Right lobe of liver (tissue), 6 donors: ENCODE measurements around the gene ST7. TPM values are rescaled to one million over a fixed set of nuclear protein-coding genes. Genes with fewer than 3 reads are reported as not detected.

Source experiments
- ATAC-seq, 4 donors: fragments of 200-7000 bp; cut with Tn5 transposase; one replicate each; pipeline ENCODE4 v1.9.1; 2020; ENCODE audit warnings: mild to moderate bottlenecking in 4 of 4, moderate library complexity in 4 of 4
- DNase-seq, 3 donors: peaks; one replicate each; pipeline ENCODE4 v3.0.0-alpha.2; 2020
- H3K27ac ChIP-seq, 3 donors: fragments of 200-600 bp; one replicate each; pipeline ENCODE4 v1.8.0; 2022
- H3K27me3 ChIP-seq, 2 donors: fragments of 200-600 bp; one replicate each; pipeline ENCODE4 v1.8.0; 2022
- H3K36me3 ChIP-seq, 4 donors: fragments of 200-600 bp; sonication (generic) in 1 of 4; one replicate each; pipeline versions ENCODE4 v1.5.1 to v1.8.0; 2017 to 2022; ENCODE audit warnings: control low read depth in 1 of 4
- H3K4me1 ChIP-seq, 4 donors: fragments of 200-600 bp; sonication (generic) in 1 of 4; one replicate each; pipeline versions ENCODE4 v1.5.1 to v1.8.0; 2017 to 2022; ENCODE audit warnings: control low read depth in 1 of 4
- H3K4me3 ChIP-seq, 3 donors: fragments of 200-600 bp; one replicate each; pipeline ENCODE4 v1.8.0; 2022
- H3K9me3 ChIP-seq, 4 donors: fragments of 200-600 bp; sonication (generic) in 1 of 4; one replicate each; pipeline versions ENCODE4 v1.5.1 to v1.8.0; 2017 to 2022; ENCODE audit warnings: control low read depth in 1 of 4
- POLR2A ChIP-seq: fragments of 450-650 bp; IDR thresholded peaks from one replicate; pipeline ENCODE4 v1.6.1; 2017; ENCODE audit warnings: antibody characterized with exemption, mild to moderate bottlenecking
- WGBS: methylation state at CpG from one replicate; pipeline ENCODE4 v1.1.6; 2018; ENCODE audit warnings: low coverage, low lambda C conversion rate; ENCODE audit not compliant: insufficient coverage; ENCODE audit errors: missing lambda C conversion rate; 5-methylcytosine and 5-hydroxymethylcytosine counted together
- intact Hi-C, 2 donors: fragments of 100-400 bp; cut with DNase I; formaldehyde crosslinking; loops; one replicate each; pipeline versions ENCODE4 v1.11.2 to v1.14.1; 2022
- total RNA-seq, 6 experiments: library from RNA; depleted of rRNA in 2 of 6; stranded (reverse); fragments of >200 nt in 2 of 6; fragmentation: NEBNext Ultra II Directional in 3 of 6; extraction: Animal tissue kit (Norgen Biotek cat#: 25700) in 3 of 6; gene quantifications; one replicate each; pipeline versions ENCODE4 v1.1.0 to v1.2.4, GENCODE V29; 2016 to 2023
- TF ChIP-seq, protein P1 (sequence below), 4 donors: fragments of 200-600 bp in 3 of 4; fragments of 450-650 bp in 1 of 4; IDR thresholded peaks; one replicate each; pipeline versions ENCODE4 v1.5.1 to v1.8.0; 2016 to 2022; ENCODE audit warnings: antibody characterized with exemption in 4 of 4, mild to moderate bottlenecking in 2 of 4
- donor health status: DM: no; HTN: yes; CAD: no.
- donor health status: DM: no; HTN: no; CAD: no.
- donor health status: DM: no; HTN: no; CAD: no.
- donor health status: DM: no; HTN: yes; CAD: no.
- donor health status: DM: no; HTN: yes; CAD: no.

The ST7 gene
- total RNA-seq, 6 experiments from 2014 or later = 17.4 to 29.9 (median 22.4) TPM

DNA sequence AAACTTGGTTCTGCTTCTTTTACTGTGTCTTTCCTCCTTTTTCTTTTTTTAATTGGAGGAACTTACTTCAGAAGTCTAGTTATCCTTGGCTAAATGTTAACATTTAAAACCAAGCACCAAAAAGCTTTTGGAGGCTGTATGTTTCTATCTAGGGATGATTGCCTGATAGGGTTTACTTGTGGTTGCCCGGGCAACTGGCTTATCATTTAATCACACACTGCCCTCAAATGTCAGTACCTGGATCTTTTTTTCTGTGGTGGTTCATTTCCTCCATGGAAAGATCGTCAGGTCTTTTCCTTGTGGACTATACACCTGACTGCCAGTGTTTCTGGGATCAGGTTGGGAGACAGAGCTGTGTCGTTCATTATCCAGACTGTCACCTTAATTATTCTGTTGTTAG is 196.4 kb downstream of the ST7 start:
- H3K9me3 ChIP-seq = no peaks in the 10 kb centered on the region
- no peak overlapping the region for H3K4me3 ChIP-seq
- WGBS = 93% methylated on average over 3 of the region's 3 CpGs
- no peaks in the 10 kb centered on the region for H3K27me3 ChIP-seq
- no peak overlapping the region for H3K27ac ChIP-seq
- H3K36me3 ChIP-seq = no peaks in the 10 kb centered on the region
- no peak for ATAC-seq
- intact Hi-C loops = no loop called here
- DNase-seq = no peak
- H3K4me1 ChIP-seq = peaks cover 0 to 9% (median 4%) of the 10 kb centered on the region in 4 donors
- no peak for TF ChIP-seq POLR2A
- TF ChIP-seq, protein P1, sequence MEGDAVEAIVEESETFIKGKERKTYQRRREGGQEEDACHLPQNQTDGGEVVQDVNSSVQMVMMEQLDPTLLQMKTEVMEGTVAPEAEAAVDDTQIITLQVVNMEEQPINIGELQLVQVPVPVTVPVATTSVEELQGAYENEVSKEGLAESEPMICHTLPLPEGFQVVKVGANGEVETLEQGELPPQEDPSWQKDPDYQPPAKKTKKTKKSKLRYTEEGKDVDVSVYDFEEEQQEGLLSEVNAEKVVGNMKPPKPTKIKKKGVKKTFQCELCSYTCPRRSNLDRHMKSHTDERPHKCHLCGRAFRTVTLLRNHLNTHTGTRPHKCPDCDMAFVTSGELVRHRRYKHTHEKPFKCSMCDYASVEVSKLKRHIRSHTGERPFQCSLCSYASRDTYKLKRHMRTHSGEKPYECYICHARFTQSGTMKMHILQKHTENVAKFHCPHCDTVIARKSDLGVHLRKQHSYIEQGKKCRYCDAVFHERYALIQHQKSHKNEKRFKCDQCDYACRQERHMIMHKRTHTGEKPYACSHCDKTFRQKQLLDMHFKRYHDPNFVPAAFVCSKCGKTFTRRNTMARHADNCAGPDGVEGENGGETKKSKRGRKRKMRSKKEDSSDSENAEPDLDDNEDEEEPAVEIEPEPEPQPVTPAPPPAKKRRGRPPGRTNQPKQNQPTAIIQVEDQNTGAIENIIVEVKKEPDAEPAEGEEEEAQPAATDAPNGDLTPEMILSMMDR (IDR thresholded peaks at IDR 0.05) = no peak

DNA sequence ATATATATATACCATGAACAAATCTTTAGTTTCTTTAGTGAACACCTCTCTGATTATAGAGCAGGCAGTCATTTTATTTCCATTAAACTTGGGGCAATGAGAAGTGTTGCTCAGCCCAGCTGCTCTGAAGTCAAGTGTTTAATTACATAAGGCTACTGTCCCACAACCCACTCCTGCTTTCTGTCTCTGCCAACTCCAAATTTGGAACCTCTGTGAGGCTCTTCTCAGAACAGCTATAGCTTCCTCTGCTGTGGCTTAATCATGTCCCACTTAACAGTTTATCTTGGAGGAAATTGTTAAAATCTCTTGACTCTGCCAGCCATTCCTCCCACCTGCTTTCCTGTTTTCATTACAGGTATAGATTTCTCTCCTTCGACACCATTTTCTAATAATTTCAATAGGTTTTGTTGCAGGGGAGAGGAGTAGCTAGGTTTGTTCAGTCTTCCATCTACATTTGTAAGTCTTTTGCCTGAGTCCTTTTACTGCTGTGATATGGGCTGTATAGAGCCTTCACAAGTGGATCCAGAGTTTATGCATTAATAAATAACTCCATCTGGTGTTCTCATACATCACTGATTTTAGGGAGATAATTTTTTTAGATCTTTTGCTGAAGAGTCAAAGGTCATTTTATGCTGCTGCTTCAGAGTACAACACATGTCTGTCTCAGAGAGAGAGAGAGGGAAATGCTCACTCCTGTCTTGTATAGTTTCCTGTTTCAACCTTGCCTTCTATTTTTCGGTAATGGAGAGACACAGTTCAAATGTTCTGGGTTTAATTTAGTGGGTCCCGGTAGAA is 199.1 kb downstream of the ST7 start:
- intact Hi-C loops = no loop called here
- TF ChIP-seq POLR2A = no peak
- TF ChIP-seq, protein P1 (IDR thresholded peaks at IDR 0.05) = no peak
- Histone ChIP-seq H3K4me1 (peaks cover 0 to 14% (median 8%) of the 10 kb centered on the region in 4 donors), H3K36me3 (no peaks in the 10 kb centered on the region), H3K27me3 (no peaks in the 10 kb centered on the region), H3K9me3 (no peaks in the 10 kb centered on the region), H3K27ac (no peak overlapping the region), H3K4me3 (no peak overlapping the region)
- 61% methylated on average over 3 of the region's 3 CpGs for WGBS
- ATAC-seq (peak; percentile 60 to 67 (median 62)), DNase-seq (no peak)

DNA sequence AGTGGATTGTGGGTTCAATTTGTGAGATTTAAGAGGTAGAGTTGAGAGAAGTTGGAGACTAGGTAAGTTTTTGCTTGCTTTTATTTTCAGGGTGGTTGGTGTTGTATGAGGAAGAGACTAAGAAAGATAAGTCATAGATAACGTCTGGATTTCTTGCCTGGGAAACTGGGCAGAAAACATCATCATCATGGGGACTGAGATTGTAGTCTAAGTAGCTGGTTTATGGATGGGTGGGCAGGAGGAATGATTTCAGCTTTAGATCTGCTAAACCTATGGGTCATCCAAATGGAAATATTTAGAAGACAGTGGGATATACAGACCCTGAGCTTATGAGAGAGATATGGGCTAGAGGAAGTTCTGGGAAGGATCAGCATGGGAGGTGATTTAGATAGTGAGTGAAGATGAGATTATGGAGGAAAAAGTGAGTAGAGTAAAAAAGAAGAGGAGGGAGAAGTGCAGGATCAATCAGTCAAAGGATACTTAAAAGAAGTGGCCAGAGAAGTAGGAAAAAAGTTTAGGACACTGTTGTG is 199.8 kb downstream of the ST7 start:
- ATAC-seq (no peak), DNase-seq (no peak)
- Histone ChIP-seq H3K4me1 (peaks cover 0 to 20% (median 11%) of the 10 kb centered on the region in 4 donors), H3K36me3 (no peaks in the 10 kb centered on the region), H3K27ac (no peak overlapping the region), H3K4me3 (no peak overlapping the region), H3K9me3 (no peaks in the 10 kb centered on the region), H3K27me3 (no peaks in the 10 kb centered on the region)
- TF ChIP-seq, protein P1 (IDR thresholded peaks at IDR 0.05) = no peak
- no peak for TF ChIP-seq POLR2A
- intact Hi-C loops = no loop called here
- 58% methylated on average over 1 of the region's 1 CpG for WGBS

DNA sequence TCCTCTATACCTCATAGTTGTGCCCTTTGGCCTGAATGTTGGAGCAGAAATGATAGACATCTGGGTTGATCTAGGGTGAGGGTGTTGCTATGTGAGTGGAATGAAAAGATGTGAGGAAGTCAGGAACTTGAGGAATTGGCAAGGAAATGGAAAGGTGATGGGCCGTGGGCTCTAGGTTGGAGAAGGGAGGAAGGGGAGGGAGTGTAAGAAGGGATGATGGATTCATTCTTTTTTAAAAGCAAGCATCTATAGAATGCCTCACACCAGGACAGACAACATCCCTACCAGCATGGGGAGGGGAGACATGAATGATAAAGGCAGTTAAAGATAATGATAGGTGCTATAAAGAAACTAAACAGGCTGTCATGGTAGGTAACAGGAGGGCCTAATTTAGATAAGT is 201.4 kb downstream of the ST7 start:
- H3K27me3 ChIP-seq = no peaks in the 10 kb centered on the region
- peaks cover 0 to 24% (median 11%) of the 10 kb centered on the region in 4 donors for H3K4me1 ChIP-seq
- no peaks in the 10 kb centered on the region for H3K36me3 ChIP-seq
- TF ChIP-seq, protein P1 (IDR thresholded peaks at IDR 0.05) = no peak
- TF ChIP-seq POLR2A = no peak
- H3K27ac ChIP-seq = no peak overlapping the region
- ATAC-seq (no peak), DNase-seq (no peak)
- H3K9me3 ChIP-seq = no peaks in the 10 kb centered on the region
- no peak overlapping the region for H3K4me3 ChIP-seq
- intact Hi-C loops = no loop called here
- no CpG with 5 or more reads among the region's 1 CpG for WGBS
